DOHH2 (cell line): ENCODE results near the gene MLIP.

Experiments used
- H3F3A ChIP-seq: fragments of 200-600 bp; sonication (generic), shearing (Covaris generic); 2 replicates; pipeline ENCODE4 v1.6.0; 2016; ENCODE audit warnings: antibody characterized with exemption, mild to moderate bottlenecking; ENCODE audit not compliant: control insufficient read depth, insufficient read depth
- H3K27ac ChIP-seq: fragments of 200-600 bp; sonication (generic); 2 replicates; pipeline ENCODE4 v1.5.1; 2014; ENCODE audit warnings: low read depth, mild to moderate bottlenecking, low read length, moderate library complexity
- H3K27me3 ChIP-seq: fragments of 200-600 bp; sonication (generic); 2 replicates; pipeline ENCODE4 v1.6.1; 2014; ENCODE audit warnings: mild to moderate bottlenecking, low read length, mixed read lengths; ENCODE audit not compliant: control insufficient read depth
- H3K36me3 ChIP-seq: fragments of 200-600 bp; sonication (generic); 2 replicates; pipeline ENCODE4 v1.6.1; 2014; ENCODE audit warnings: mild to moderate bottlenecking, low read length, moderate library complexity, mixed read lengths; ENCODE audit not compliant: control insufficient read depth
- H3K4me1 ChIP-seq: fragments of 200-600 bp; sonication (generic); 2 replicates; pipeline ENCODE4 v1.6.1; 2014; ENCODE audit warnings: mild to moderate bottlenecking, low read length, mixed read lengths; ENCODE audit not compliant: control insufficient read depth
- H3K4me2 ChIP-seq: fragments of 200-600 bp; sonication (generic); 2 replicates; pipeline ENCODE4 v1.6.0; 2014; ENCODE audit warnings: mild to moderate bottlenecking, low read length, moderate library complexity
- H3K4me3 ChIP-seq: fragments of 200-600 bp; sonication (generic); 2 replicates; pipeline ENCODE4 v1.5.1; 2014; ENCODE audit warnings: mild to moderate bottlenecking, low read length, mixed read lengths
- H3K79me2 ChIP-seq: fragments of 200-600 bp; sonication (generic); 2 replicates; pipeline ENCODE4 v1.6.1; 2014; ENCODE audit warnings: mild to moderate bottlenecking, low read length, mixed read lengths; ENCODE audit not compliant: control insufficient read depth
- H3K9me2 ChIP-seq: fragments of 200-600 bp; sonication (generic); replicated peaks from 2 replicates; pipeline ENCODE4 v1.6.1; 2014; ENCODE audit warnings: mild to moderate bottlenecking, low read length, mixed read lengths; ENCODE audit not compliant: control insufficient read depth
- H3K9me3 ChIP-seq: fragments of 200-600 bp; sonication (generic); 2 replicates; pipeline ENCODE4 v1.6.1; 2014; ENCODE audit warnings: antibody characterized with exemption, low read length, mixed read lengths; ENCODE audit not compliant: control insufficient read depth, insufficient read depth
- H4K20me1 ChIP-seq: fragments of 200-600 bp; sonication (generic); 2 replicates; pipeline ENCODE4 v1.6.0; 2014; ENCODE audit warnings: low read depth, mild to moderate bottlenecking, antibody characterized with exemption, low read length, moderate library complexity; ENCODE audit not compliant: control insufficient read depth, insufficient read depth
- EZH2phosphoT487 ChIP-seq: fragments of 200-600 bp; sonication (generic); IDR thresholded peaks from 2 replicates; pipeline ENCODE4 v1.6.1; 2017; ENCODE audit warnings: borderline replicate concordance, mild to moderate bottlenecking, antibody characterized with exemption, low read length, moderate library complexity, mixed read lengths
- TF ChIP-seq, protein P1 (sequence below): fragments of 200-600 bp; sonication (generic); IDR thresholded peaks from one replicate; pipeline ENCODE4 v1.5.1; 2014; ENCODE audit warnings: antibody characterized with exemption, mild to moderate bottlenecking, low read depth, low read length; ENCODE audit not compliant: poor library complexity, severe bottlenecking

The MLIP gene

DNA sequence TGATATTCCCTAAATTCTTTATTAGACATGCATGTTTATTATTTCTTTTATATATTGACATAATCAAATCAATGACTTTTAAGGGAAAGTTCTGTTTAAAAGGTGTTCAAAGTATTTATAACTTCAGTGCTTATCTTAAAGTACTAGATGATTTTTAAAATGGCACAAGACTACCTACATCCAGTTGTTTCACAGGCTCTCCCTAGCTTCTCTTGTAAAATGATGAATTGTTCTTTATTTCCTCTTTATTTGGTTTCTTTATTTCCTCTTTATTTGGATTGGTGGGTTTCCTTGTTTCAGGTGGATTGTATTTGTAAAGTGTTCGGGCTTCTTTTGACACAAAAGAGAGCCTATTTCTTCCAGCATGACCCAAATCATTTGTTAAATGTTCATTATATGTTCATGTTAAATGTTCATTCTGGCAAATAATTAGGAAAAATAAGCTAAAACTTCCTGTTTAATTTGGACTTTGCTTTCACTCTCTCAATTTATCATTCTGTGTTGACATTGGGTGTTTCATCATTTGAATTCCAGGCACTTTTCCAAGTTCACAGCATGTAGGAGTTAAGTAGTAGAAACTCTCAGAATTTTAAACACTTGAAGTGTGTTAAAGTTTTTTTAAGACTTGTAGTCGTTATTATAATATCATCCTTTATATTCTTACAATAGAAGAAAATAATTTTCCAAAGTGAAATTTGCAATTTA, 24.6 kb downstream of the MLIP start:
- Histone ChIP-seq H3K27ac (no peak overlapping the region), H4K20me1 (no peaks in the 10 kb centered on the region), H3K27me3 (no peaks in the 10 kb centered on the region), H3K9me2 (no peaks in the 10 kb centered on the region), H3K79me2 (no peaks in the 10 kb centered on the region), H3K4me1 (no peaks in the 10 kb centered on the region), H3K9me3 (no peaks in the 10 kb centered on the region), H3K4me3 (no peak overlapping the region), H3K4me2 (no peak overlapping the region), H3K36me3 (no peaks in the 10 kb centered on the region), H3F3A (no peaks in the 10 kb centered on the region)
- TF ChIP-seq, protein P1, sequence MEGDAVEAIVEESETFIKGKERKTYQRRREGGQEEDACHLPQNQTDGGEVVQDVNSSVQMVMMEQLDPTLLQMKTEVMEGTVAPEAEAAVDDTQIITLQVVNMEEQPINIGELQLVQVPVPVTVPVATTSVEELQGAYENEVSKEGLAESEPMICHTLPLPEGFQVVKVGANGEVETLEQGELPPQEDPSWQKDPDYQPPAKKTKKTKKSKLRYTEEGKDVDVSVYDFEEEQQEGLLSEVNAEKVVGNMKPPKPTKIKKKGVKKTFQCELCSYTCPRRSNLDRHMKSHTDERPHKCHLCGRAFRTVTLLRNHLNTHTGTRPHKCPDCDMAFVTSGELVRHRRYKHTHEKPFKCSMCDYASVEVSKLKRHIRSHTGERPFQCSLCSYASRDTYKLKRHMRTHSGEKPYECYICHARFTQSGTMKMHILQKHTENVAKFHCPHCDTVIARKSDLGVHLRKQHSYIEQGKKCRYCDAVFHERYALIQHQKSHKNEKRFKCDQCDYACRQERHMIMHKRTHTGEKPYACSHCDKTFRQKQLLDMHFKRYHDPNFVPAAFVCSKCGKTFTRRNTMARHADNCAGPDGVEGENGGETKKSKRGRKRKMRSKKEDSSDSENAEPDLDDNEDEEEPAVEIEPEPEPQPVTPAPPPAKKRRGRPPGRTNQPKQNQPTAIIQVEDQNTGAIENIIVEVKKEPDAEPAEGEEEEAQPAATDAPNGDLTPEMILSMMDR, result no peak
- TF ChIP-seq EZH2phosphoT487, result no peak

DNA sequence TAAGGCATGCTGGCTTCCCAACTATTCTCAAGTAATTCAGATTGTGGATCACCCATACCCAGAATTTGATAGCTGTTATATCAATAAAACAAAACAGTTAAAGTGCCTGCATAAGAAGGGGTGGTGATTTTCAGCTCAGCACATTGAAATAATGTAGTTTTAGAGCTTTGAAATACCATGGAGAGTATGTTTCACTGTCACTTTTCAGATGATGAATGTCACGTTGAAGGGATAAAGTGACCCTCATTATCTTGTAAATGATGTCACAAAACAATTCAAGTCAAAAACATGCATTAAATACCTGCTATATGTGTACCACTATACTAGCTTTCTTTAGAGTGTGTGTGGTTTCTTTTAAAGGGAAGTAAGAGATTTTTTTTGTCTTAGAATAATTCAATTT, 27.6 kb downstream of the MLIP start:
- Histone ChIP-seq H3K36me3 (no peaks in the 10 kb centered on the region), H3K27ac (no peak overlapping the region), H3K4me1 (no peaks in the 10 kb centered on the region), H3K79me2 (no peaks in the 10 kb centered on the region), H3K9me3 (no peaks in the 10 kb centered on the region), H3F3A (no peaks in the 10 kb centered on the region), H3K27me3 (no peaks in the 10 kb centered on the region), H3K4me3 (no peak overlapping the region), H4K20me1 (no peaks in the 10 kb centered on the region), H3K9me2 (no peaks in the 10 kb centered on the region), H3K4me2 (no peak overlapping the region)
- TF ChIP-seq, protein P1, result no peak
- no peak for TF ChIP-seq EZH2phosphoT487

DNA sequence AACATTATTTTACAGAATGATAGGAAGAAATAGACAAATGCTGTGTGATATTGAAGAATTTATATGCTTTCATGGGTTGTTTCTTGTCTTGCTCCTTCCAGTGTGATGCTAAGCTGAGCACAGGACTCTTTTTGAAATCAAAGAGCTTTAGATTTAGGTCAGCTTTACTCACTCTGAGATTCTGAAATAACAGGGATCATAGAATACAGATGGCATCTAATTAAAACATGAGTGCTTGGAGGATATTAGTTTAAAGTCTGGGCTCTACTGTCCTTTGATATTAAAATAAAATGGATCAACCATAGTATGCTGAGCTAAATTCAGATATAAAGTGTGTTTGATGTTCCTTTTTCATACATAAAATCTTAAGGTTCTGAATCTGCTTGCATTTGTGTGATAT, 29.6 kb downstream of the MLIP start:
- Histone ChIP-seq H4K20me1 (no peaks in the 10 kb centered on the region), H3K4me2 (no peak overlapping the region), H3K36me3 (no peaks in the 10 kb centered on the region), H3K9me2 (no peaks in the 10 kb centered on the region), H3K27me3 (no peaks in the 10 kb centered on the region), H3K79me2 (no peaks in the 10 kb centered on the region), H3K4me1 (no peaks in the 10 kb centered on the region), H3K9me3 (no peaks in the 10 kb centered on the region), H3F3A (no peaks in the 10 kb centered on the region), H3K27ac (no peak overlapping the region), H3K4me3 (no peak overlapping the region)
- no peak for TF ChIP-seq EZH2phosphoT487
- TF ChIP-seq, protein P1, result no peak
